Calu3 (cell line): ENCODE measurements around the gene LRRC2. TPM values are rescaled to one million over a fixed set of nuclear protein-coding genes. Genes with fewer than 3 reads are reported as not detected.
A peak's percentile ranks its signal among the peaks of the same experiment; 100 is the strongest.

Source experiments
- BruUV-seq: library from RNA; stranded (reverse); fragments of 400-500 nt; replicated peaks from 2 replicates; lab custom pipeline; 2021; lab: Mats Ljungman, UMichigan
- CTCF ChIA-PET: fragments of 300-600 bp; sonication (Branson Sonifier 250); formaldehyde crosslinking; loops from one replicate; lab custom pipeline; 2022; ENCODE audit warnings: antibody characterized with exemption; lab: Charles Lee
- DNase-seq: peaks from one replicate; pipeline ENCODE4 v3.0.0; 2022
- H3K27ac Mint-ChIP-seq: one replicate; pipeline ENCODE4 v1.8.0; 2022; ENCODE audit warnings: mixed read lengths; ENCODE audit not compliant: unreplicated experiment
- H3K27me3 Mint-ChIP-seq: one replicate; pipeline ENCODE4 v1.8.0; 2022; ENCODE audit warnings: mixed read lengths; ENCODE audit not compliant: unreplicated experiment
- H3K36me3 Mint-ChIP-seq: one replicate; pipeline ENCODE4 v1.8.0; 2022; ENCODE audit warnings: mild to moderate bottlenecking, moderate library complexity, mixed read lengths; ENCODE audit not compliant: insufficient read depth, unreplicated experiment
- H3K4me1 Mint-ChIP-seq: one replicate; pipeline ENCODE4 v1.8.0; 2022; ENCODE audit warnings: mild to moderate bottlenecking, low read depth, mixed read lengths; ENCODE audit not compliant: unreplicated experiment
- H3K4me3 Mint-ChIP-seq: one replicate; pipeline ENCODE4 v1.8.0; 2022; ENCODE audit warnings: mild to moderate bottlenecking, low read depth, moderate library complexity, mixed read lengths; ENCODE audit not compliant: unreplicated experiment
- H3K9me3 Mint-ChIP-seq: one replicate; pipeline ENCODE4 v1.8.0; 2022; ENCODE audit warnings: low read depth, mixed read lengths; ENCODE audit not compliant: unreplicated experiment
- CTCF ChIP-seq: fragments of 200-600 bp; IDR thresholded peaks from one replicate; pipeline ENCODE4 v1.8.0; 2022; ENCODE audit warnings: antibody characterized with exemption; ENCODE audit not compliant: unreplicated experiment
- intact Hi-C: fragments of 100-400 bp; cut with micrococcal nuclease; formaldehyde crosslinking; loops from one replicate; pipeline ENCODE4 v1.10.0; 2022; ENCODE audit not compliant: unreplicated experiment
- total RNA-seq: library from RNA; stranded (reverse); gene quantifications from 2 replicates; pipeline ENCODE4 v1.2.3, GENCODE V29; 2022

The LRRC2 gene
- total RNA-seq, 1 experiment from 2014 or later = not detected

GRCh38 chr3:46517784-46518181 lies 48.3 kb downstream of the LRRC2 start:
- Mint-ChIP-seq H3K27ac (no peak overlapping the region), H3K4me3 (no peak overlapping the region), H3K9me3 (no peaks in the 10 kb centered on the region), H3K4me1 (peaks cover 10% of the 10 kb centered on the region), H3K36me3 (peaks cover 9% of the 10 kb centered on the region), H3K27me3 (no peaks in the 10 kb centered on the region)
- BruUV-seq = no TSS peak
- CTCF ChIA-PET = interaction anchor here (0.7 to 2.0 kb wide), 3 partner anchors 29 to 471 kb away, joined by 3 to 13 read pairs (median 8); no protein-coding TSS in a partner anchor
- TF ChIP-seq CTCF = no peak
- no peak for DNase-seq
- intact Hi-C loops = no loop called here

DNA sequence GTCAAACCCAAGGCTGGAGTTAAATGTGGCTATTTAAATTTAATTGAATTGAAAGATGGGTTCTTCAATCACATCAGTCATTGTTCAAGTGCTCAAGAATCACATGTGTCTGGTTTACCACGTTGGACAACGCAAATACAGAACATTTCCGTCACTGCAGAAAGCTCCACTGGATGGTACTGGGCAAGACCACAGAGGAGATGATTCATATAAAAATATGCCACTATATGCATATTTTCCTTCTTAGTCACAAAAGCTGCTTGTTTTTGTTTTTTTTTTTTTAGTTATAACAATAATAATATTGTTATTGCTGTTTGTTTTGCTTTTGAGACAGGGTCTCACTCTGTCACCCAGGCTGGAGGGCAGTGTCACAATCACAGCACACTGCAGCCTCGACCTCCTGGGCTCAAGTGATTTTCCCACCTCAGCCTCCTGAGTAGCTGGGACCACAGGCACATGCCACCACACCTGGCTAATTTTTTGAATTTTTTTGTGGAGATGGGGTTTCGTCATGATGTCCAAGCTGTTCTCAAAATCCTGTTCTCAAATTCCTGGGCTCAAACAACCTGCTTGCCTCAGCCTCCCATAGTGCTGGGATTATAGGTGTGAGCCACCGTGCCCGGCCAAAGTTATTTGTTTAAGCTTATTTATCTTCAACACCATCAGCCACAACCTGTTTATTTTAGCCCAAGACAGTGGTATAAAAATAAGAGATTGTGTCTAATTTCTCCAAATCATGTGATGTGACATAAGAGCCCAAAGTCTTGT lies 48.9 kb downstream of the LRRC2 start:
- CTCF ChIA-PET = interaction anchor here (0.6 to 2.0 kb wide), 6 partner anchors 22 to 470 kb away, joined by 3 to 13 read pairs (median 3); no protein-coding TSS in a partner anchor
- TF ChIP-seq CTCF = no peak
- peaks cover 9% of the 10 kb centered on the region for H3K36me3 Mint-ChIP-seq
- peaks cover 10% of the 10 kb centered on the region for H3K4me1 Mint-ChIP-seq
- H3K27me3 Mint-ChIP-seq = no peaks in the 10 kb centered on the region
- intact Hi-C loops = no loop called here
- no peak overlapping the region for H3K4me3 Mint-ChIP-seq
- BruUV-seq = no TSS peak
- no peaks in the 10 kb centered on the region for H3K9me3 Mint-ChIP-seq
- peak overlapping the region; percentile 96 for H3K27ac Mint-ChIP-seq
- DNase-seq = peak; percentile 49

DNA sequence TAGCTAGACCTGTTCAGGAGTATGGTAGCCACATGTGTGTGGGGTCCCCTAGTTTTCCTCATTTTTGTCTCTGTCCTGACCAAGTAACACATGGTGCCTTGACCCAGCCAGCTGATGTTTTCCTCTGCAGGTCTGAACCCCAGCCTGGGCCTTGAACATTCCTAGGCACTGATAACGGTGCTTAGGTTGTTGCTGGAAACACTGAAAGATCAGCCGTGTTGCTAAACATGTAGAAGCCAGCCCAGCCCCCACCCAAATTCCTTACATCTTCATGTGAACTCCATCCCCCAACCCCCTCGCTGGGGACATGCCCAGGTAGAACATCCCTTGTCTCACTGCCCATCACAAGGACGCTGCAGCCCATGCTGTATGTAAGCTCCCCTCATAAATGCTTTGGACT lies 49.6 kb downstream of the LRRC2 start:
- BruUV-seq = no TSS peak

DNA sequence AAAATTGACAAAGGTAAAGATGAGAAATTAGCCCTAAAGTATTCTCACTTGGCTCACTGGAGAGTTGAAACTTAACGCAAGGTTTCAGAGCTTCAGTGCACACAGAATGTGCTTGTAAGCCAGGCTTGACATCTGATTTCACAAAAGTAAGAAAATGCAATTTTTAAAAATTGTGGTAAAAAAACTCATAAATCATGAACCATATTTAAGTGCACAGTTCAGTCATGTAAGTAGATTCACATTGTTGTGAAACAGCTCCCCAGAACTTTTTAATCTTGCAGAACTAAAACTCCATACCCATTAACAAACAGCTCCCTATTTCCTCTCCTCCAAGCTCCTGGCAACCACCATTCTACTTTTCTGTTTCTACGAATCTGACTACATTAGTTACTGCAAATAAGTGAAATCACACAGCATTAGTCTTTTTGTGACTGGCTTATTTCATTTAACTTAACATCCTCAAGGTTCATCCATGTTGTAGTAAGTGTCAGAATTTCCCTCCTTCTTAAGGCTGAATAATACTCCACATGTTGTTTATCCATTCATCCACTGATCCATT lies 53.8 kb downstream of the LRRC2 start:
- Mint-ChIP-seq H3K27ac (peak overlapping the region; percentile 63), H3K27me3 (no peaks in the 10 kb centered on the region), H3K9me3 (no peaks in the 10 kb centered on the region), H3K4me3 (no peak overlapping the region), H3K36me3 (peaks cover 9% of the 10 kb centered on the region), H3K4me1 (peaks cover 10% of the 10 kb centered on the region)
- no peak for TF ChIP-seq CTCF
- intact Hi-C loops = no loop called here
- DNase-seq = no peak
- CTCF ChIA-PET = interaction anchor here (0.6 kb wide), 1 partner anchor 14 kb away, joined by 4 read pairs; the partner anchor contains the start of gene RTP3
- no TSS peak for BruUV-seq

More for the DNA sequence above, 49.6 kb downstream of the LRRC2 start:
- no peak for TF ChIP-seq CTCF
- Mint-ChIP-seq H3K27ac (peak overlapping the region; percentile 96), H3K36me3 (peaks cover 9% of the 10 kb centered on the region), H3K27me3 (no peaks in the 10 kb centered on the region), H3K4me1 (peaks cover 10% of the 10 kb centered on the region), H3K9me3 (no peaks in the 10 kb centered on the region), H3K4me3 (no peak overlapping the region)
- CTCF ChIA-PET = interaction anchor here (0.6 to 2.0 kb wide), 5 partner anchors 22 to 179 kb away, joined by 3 to 13 read pairs (median 3); no protein-coding TSS in a partner anchor
- intact Hi-C loops = no loop called here
- DNase-seq = peak; percentile 7
